H1 (cell line): ENCODE data around the gene RPRM. TPM values are rescaled to one million over a fixed set of nuclear protein-coding genes. Genes with fewer than 3 reads are reported as not detected.

ENCODE experiments used
- CTCF ChIA-PET: fragments of 300-600 bp; sonication (Branson Sonifier 250); formaldehyde crosslinking; loops from one replicate; lab custom pipeline; 2021; ENCODE audit not compliant: partially characterized antibody; lab: Charles Lee
- POLR2A ChIA-PET: fragments of 300-600 bp; sonication (Branson Sonifier 250); formaldehyde crosslinking; loops from one replicate; lab custom pipeline; 2021; ENCODE audit warnings: inconsistent platforms; ENCODE audit not compliant: partially characterized antibody; lab: Charles Lee
- DNase-seq, 2 experiments: peaks; one replicate each; pipeline versions ENCODE4 v3.0.0 to v3.0.0-alpha.2; 2010 to 2022; ENCODE audit warnings: low spot score in 2 of 2, low read depth in 1 of 2, mixed read lengths in 1 of 2
- FAIRE-seq: peaks from 2 replicates; lab custom pipeline; 2011; peaks lifted over from hg19 to GRCh38; lab: Jason Lieb, UNC
- H2AFZ ChIP-seq: 2 replicates; pipeline ENCODE4 v1.8.1; 2012; ENCODE audit warnings: low read length, inconsistent platforms
- H2AK5ac ChIP-seq: 2 replicates; pipeline ENCODE4 v1.6.1; 2013; ENCODE audit warnings: low read depth, low read length
- H2BK120ac ChIP-seq: replicated peaks from 2 replicates; pipeline ENCODE3; 2013; ENCODE audit warnings: low read depth, low read length, inconsistent platforms
- H2BK12ac ChIP-seq: 2 replicates; pipeline ENCODE4 v1.6.1; 2013; ENCODE audit warnings: low read depth, low read length
- H2BK15ac ChIP-seq: 2 replicates; pipeline ENCODE4 v1.6.1; 2013; ENCODE audit warnings: low read length
- H2BK20ac ChIP-seq: 2 replicates; pipeline ENCODE4 v1.6.1; 2013; ENCODE audit warnings: low read length
- H2BK5ac ChIP-seq: 2 replicates; pipeline ENCODE4 v1.6.1; 2013; ENCODE audit warnings: low read depth, low read length
- H3K14ac ChIP-seq: 2 replicates; pipeline ENCODE4 v1.6.1; 2013; ENCODE audit warnings: inconsistent platforms; ENCODE audit not compliant: insufficient read length
- H3K18ac ChIP-seq: 2 replicates; pipeline ENCODE4 v1.6.1; 2013; ENCODE audit warnings: low read length; ENCODE audit errors: extremely low read depth
- H3K23ac ChIP-seq: 2 replicates; pipeline ENCODE4 v1.6.1; 2013; ENCODE audit warnings: inconsistent platforms; ENCODE audit not compliant: insufficient read length
- H3K23me2 ChIP-seq: 2 replicates; pipeline ENCODE4 v1.6.1; 2013; ENCODE audit warnings: low read depth, low read length
- H3K27ac ChIP-seq: 2 replicates; pipeline ENCODE4 v1.6.1; 2011; ENCODE audit warnings: low read depth, low read length, inconsistent platforms
- H3K27me3 ChIP-seq, 4 experiments: replicated peaks in 1 of 4; 1 replicate in 1 of 4; 2 replicates in 3 of 4; pipeline versions ENCODE4 v1.6.1 to v1.8.1; 2011 to 2013; ENCODE audit warnings: low read length in 3 of 4, mild to moderate bottlenecking in 3 of 4, inconsistent platforms in 2 of 4, mixed read lengths in 2 of 4, moderate library complexity in 1 of 4; ENCODE audit not compliant: control insufficient read depth in 3 of 4, insufficient read depth in 3 of 4; ENCODE audit errors: extremely low read depth in 1 of 4
- H3K36me3 ChIP-seq, 4 experiments: 2 replicates each; pipeline versions ENCODE4 v1.6.1 to v1.8.1; 2011 to 2013; ENCODE audit warnings: mild to moderate bottlenecking in 4 of 4, low read length in 3 of 4, moderate library complexity in 2 of 4, control low read depth in 1 of 4, inconsistent platforms in 1 of 4; ENCODE audit not compliant: insufficient read depth in 4 of 4, control insufficient read depth in 2 of 4
- H3K4ac ChIP-seq: replicated peaks from 2 replicates; pipeline ENCODE3; 2013; ENCODE audit warnings: low read length, low read depth, mixed read lengths, inconsistent platforms; ENCODE audit not compliant: insufficient read length
- H3K4me1 ChIP-seq, 4 experiments: replicated peaks in 1 of 4; 1 replicate in 1 of 4; 2 replicates in 3 of 4; pipeline versions ENCODE4 v1.6.1 to v1.8.1; 2011 to 2013; ENCODE audit warnings: low read length in 3 of 4, inconsistent platforms in 2 of 4, mixed read lengths in 1 of 4; ENCODE audit not compliant: insufficient read depth in 4 of 4, control insufficient read depth in 3 of 4
- H3K4me2 ChIP-seq, 2 experiments: 2 replicates each; pipeline versions ENCODE4 v1.6.1 to v1.8.1; 2011 to 2013; ENCODE audit warnings: low read depth in 2 of 2, low read length in 2 of 2, control low read depth in 1 of 2, inconsistent platforms in 1 of 2, mild to moderate bottlenecking in 1 of 2; ENCODE audit not compliant: insufficient read depth in 1 of 2
- H3K4me3 ChIP-seq, 4 experiments: fragments of 200-600, 300-600 bp in 1 of 4; sonication (generic), shearing (Covaris generic), sonication (Bioruptor Twin) in 1 of 4; 2 replicates each; pipeline versions ENCODE4 v1.5.1 to v1.8.1; 2011 to 2016; ENCODE audit warnings: low read length in 4 of 4, low read depth in 3 of 4, control low read depth in 2 of 4, inconsistent platforms in 2 of 4, mild to moderate bottlenecking in 2 of 4, mixed read lengths in 1 of 4, moderate library complexity in 1 of 4; ENCODE audit not compliant: insufficient read depth in 2 of 4; ENCODE audit errors: extremely low read depth in 1 of 4
- H3K56ac ChIP-seq: replicated peaks from 2 replicates; pipeline ENCODE3; 2013; ENCODE audit warnings: low read depth, mild to moderate bottlenecking, mixed read lengths, low read length, inconsistent platforms; ENCODE audit not compliant: insufficient read length
- H3K79me1 ChIP-seq: 2 replicates; pipeline ENCODE4 v1.6.1; 2013; ENCODE audit warnings: low read depth, low read length, control low read depth
- H3K79me2 ChIP-seq, 2 experiments: 2 replicates each; pipeline versions ENCODE4 v1.6.1 to v1.8.1; 2012 to 2013; ENCODE audit warnings: low read length in 2 of 2, mild to moderate bottlenecking in 2 of 2, inconsistent platforms in 1 of 2; ENCODE audit not compliant: insufficient read depth in 2 of 2, control insufficient read depth in 1 of 2
- H3K9ac ChIP-seq, 4 experiments: replicated peaks in 1 of 4; 1 replicate in 1 of 4; 2 replicates in 3 of 4; pipeline versions ENCODE4 v1.6.1 to v1.8.1; 2011 to 2013; ENCODE audit warnings: low read depth in 3 of 4, low read length in 3 of 4, control low read depth in 2 of 4, mild to moderate bottlenecking in 2 of 4, moderate library complexity in 2 of 4, inconsistent platforms in 1 of 4; ENCODE audit errors: extremely low read depth in 1 of 4
- H3K9me3 ChIP-seq, 2 experiments: 2 replicates each; pipeline versions ENCODE4 v1.6.1 to v1.8.1; 2012 to 2013; ENCODE audit warnings: mild to moderate bottlenecking in 2 of 2, moderate library complexity in 2 of 2, control low read depth in 1 of 2, inconsistent platforms in 1 of 2, low read depth in 1 of 2, low read length in 1 of 2, mixed read lengths in 1 of 2; ENCODE audit not compliant: insufficient read depth in 2 of 2
- H4K20me1 ChIP-seq, 2 experiments: replicated peaks in 1 of 2; 2 replicates each; pipeline versions ENCODE3 to v1.8.1; 2011 to 2013; ENCODE audit warnings: inconsistent platforms in 2 of 2, low read length in 2 of 2, mild to moderate bottlenecking in 1 of 2; ENCODE audit not compliant: insufficient read depth in 2 of 2, control insufficient read depth in 1 of 2
- H4K5ac ChIP-seq: 2 replicates; pipeline ENCODE4 v1.6.1; 2013; ENCODE audit warnings: low read length, low read depth, mixed read lengths, inconsistent platforms; ENCODE audit not compliant: insufficient read length
- H4K8ac ChIP-seq: 2 replicates; pipeline ENCODE4 v1.8.0; 2013; ENCODE audit warnings: mild to moderate bottlenecking, moderate library complexity, low read length, inconsistent platforms; ENCODE audit not compliant: insufficient read depth; ENCODE audit errors: extremely low read depth
- H4K91ac ChIP-seq: replicated peaks from 2 replicates; pipeline ENCODE3; 2013; ENCODE audit warnings: low read length, mixed read lengths, inconsistent platforms; ENCODE audit not compliant: insufficient read length
- CBX5 ChIP-seq: fragments of 300-800, 300-1000 bp; sonication (generic); IDR thresholded peaks from 2 replicates; pipeline ENCODE4 v1.7.1; 2016; ENCODE audit warnings: antibody characterized with exemption, low read length, low read depth
- CTBP2 ChIP-seq: IDR thresholded peaks from 2 replicates; pipeline ENCODE4 v1.7.0; 2011; ENCODE audit warnings: borderline replicate concordance, mild to moderate bottlenecking, moderate library complexity, mixed read lengths, low read length; ENCODE audit not compliant: insufficient read depth, insufficient read length
- EGR1 ChIP-seq: IDR thresholded peaks from 2 replicates; pipeline ENCODE4 v1.6.1; 2011; ENCODE audit warnings: low read depth, low read length, borderline replicate concordance
- FOSL1 ChIP-seq: IDR thresholded peaks from 2 replicates; pipeline ENCODE4 v1.6.1; 2011; ENCODE audit warnings: mild to moderate bottlenecking, low read depth, low read length, moderate library complexity; ENCODE audit not compliant: insufficient read depth
- JUN ChIP-seq: IDR thresholded peaks from 2 replicates; pipeline ENCODE4 v1.6.1; 2011; ENCODE audit warnings: low read depth, mild to moderate bottlenecking, improper control_type of control experiment, low read length
- MAX ChIP-seq: IDR thresholded peaks from 2 replicates; pipeline ENCODE4 v1.6.1; 2012; ENCODE audit warnings: inconsistent platforms
- NANOG ChIP-seq: IDR thresholded peaks from 2 replicates; pipeline ENCODE4 v1.6.1; 2011; ENCODE audit warnings: low read length, low read depth, mild to moderate bottlenecking, inconsistent platforms; ENCODE audit not compliant: insufficient read depth, poor library complexity, severe bottlenecking
- POLR2AphosphoS5 ChIP-seq: IDR thresholded peaks from 2 replicates; pipeline ENCODE4 v1.6.1; 2011; ENCODE audit warnings: low read depth, low read length
- SIX5 ChIP-seq: IDR thresholded peaks from 2 replicates; pipeline ENCODE4 v1.6.1; 2011; ENCODE audit warnings: mild to moderate bottlenecking, low read depth, low read length
- USF2 ChIP-seq: IDR thresholded peaks from 2 replicates; pipeline ENCODE4 v1.6.1; 2011; ENCODE audit warnings: low read length, improper control_type of control experiment
- YY1 ChIP-seq: IDR thresholded peaks from 2 replicates; pipeline ENCODE4 v1.6.1; 2011; ENCODE audit warnings: low read depth, mild to moderate bottlenecking, low read length
- ZNF274 ChIP-seq: IDR thresholded peaks from 2 replicates; pipeline ENCODE4 v1.7.0; 2012; ENCODE audit warnings: low read length, borderline replicate concordance; ENCODE audit errors: extremely low read depth
- WGBS, 2 experiments: shearing (Covaris generic) in 1 of 2; methylation state at CpG; one replicate each; pipeline versions ENCODE4 v1.1.6 to v1.1.7; 2013 to 2015; ENCODE audit warnings: low lambda C conversion rate in 2 of 2, mixed read lengths in 2 of 2, inconsistent platforms in 1 of 2, low coverage in 1 of 2, missing lambda C conversion rate in 1 of 2; ENCODE audit not compliant: insufficient replicate concordance in 2 of 2, insufficient coverage in 1 of 2, insufficient read length in 1 of 2; ENCODE audit errors: extremely low coverage in 1 of 2, missing lambda C conversion rate in 1 of 2; 5-methylcytosine and 5-hydroxymethylcytosine counted together
- polyA plus RNA-seq, 7 experiments: library from polyadenylated mRNA; depleted of rRNA in 3 of 7; stranded (reverse) in 5 of 7; unstranded in 2 of 7; fragments of >200 nt in 5 of 7; fragments of 200-250 nt in 2 of 7; gene quantifications; 1 replicate in 5 of 7; 2 replicates in 1 of 7; 4 replicates in 1 of 7; pipeline versions ENCODE4 v1.2.1 to v1.2.3, GENCODE V29; 2011 to 2013; ENCODE audit warnings: missing spikeins in 2 of 7, mixed read lengths in 2 of 7
- total RNA-seq: library from RNA; stranded (reverse); fragmentation: NEBNext Ultra II Directional; extraction: Animal tissue kit (Norgen Biotek cat#: 25700); gene quantifications from 2 replicates; pipeline ENCODE4 v1.2.1, GENCODE V29; 2021

Gene RPRM
- total and polyA plus RNA-seq, 2 of the 8 experiments (the other 6 are each of a cell fraction or from before 2014, with no cell fraction given), result 11.0 to 16.3 TPM

DNA sequence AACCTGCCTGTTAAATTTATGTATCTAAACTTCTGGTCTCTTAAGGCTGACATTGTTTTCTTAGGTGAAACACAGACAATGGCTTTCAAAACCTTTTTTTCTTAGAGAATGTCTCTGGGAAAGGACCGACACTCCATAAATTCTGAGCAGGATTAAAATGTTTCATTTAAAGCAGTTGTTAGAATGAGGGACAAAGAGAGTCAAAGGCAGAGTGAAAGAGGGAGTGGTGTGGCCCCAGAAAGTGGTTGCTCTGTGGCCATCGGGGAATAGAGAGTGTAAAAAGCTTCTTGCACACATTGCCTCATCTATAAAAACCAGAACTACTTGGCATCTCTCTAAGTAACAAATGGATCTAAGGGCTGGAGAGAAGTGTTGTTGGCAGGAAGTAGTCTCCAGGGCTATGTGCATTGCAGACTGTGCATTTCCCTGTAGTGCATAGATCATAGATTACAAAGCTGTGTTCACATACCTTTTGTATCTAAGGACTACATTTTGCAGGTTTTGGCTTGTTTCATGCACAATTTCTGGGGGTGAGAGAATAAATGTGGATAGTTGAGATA, 3.6 kb downstream of the RPRM start:
- no peaks in the 10 kb centered on the region for H3K9me3 ChIP-seq
- 95% methylated on average over 2 of the region's 2 CpGs; no CpG with 5 or more reads in 1 of the 2 experiments for WGBS, 2 experiments
- H3K23ac ChIP-seq, result no peak overlapping the region
- H3K4ac ChIP-seq, result no peak overlapping the region
- no peak overlapping the region for H2BK20ac ChIP-seq
- FAIRE-seq (no peak), DNase-seq (no peak)
- H3K79me1 ChIP-seq, result no peaks in the 10 kb centered on the region
- H3K9ac ChIP-seq, result no peak overlapping the region
- no peak overlapping the region for H4K8ac ChIP-seq
- ChIA-PET POLR2A (no interaction called here), CTCF (interaction anchor here (1.4 kb wide), 1 partner anchor 125 kb away, joined by 5 read pairs; no protein-coding TSS in a partner anchor)
- H2AK5ac ChIP-seq, result no peak overlapping the region; the same call in 1 of the 2 replicates
- H2BK12ac ChIP-seq, result no peak overlapping the region
- H3K4me2 ChIP-seq, result peak overlapping the region in 1 of 2 experiments; percentile 93; a peak in 2 of 4 replicates
- H2AFZ ChIP-seq, result no peak overlapping the region
- H3K27me3 ChIP-seq, result peaks cover 0 to 10% (median 6%) of the 10 kb centered on the region in 4 experiments; a peak in 4 of 7 replicates
- H3K56ac ChIP-seq, result no peak overlapping the region
- H3K36me3 ChIP-seq, result no peaks in the 10 kb centered on the region
- H3K27ac ChIP-seq, result no peak overlapping the region
- H4K5ac ChIP-seq, result no peak overlapping the region
- H2BK15ac ChIP-seq, result no peak overlapping the region
- no peak overlapping the region for H3K18ac ChIP-seq
- peaks cover 22% of the 10 kb centered on the region for H3K23me2 ChIP-seq
- peaks cover 0 to 2% of the 10 kb centered on the region in 2 experiments for H4K20me1 ChIP-seq
- no peak overlapping the region for H3K4me3 ChIP-seq
- no peak overlapping the region for H2BK5ac ChIP-seq
- no peak overlapping the region for H2BK120ac ChIP-seq
- no peak overlapping the region for H4K91ac ChIP-seq
- no peak overlapping the region for H3K14ac ChIP-seq
- no peaks in the 10 kb centered on the region; a peak in 1 of 4 replicates for H3K79me2 ChIP-seq
- peaks cover 7 to 13% (median 11%) of the 10 kb centered on the region in 4 experiments for H3K4me1 ChIP-seq
- TF ChIP-seq JUN, result no peak
- TF ChIP-seq FOSL1, result no peak
- no peak for TF ChIP-seq SIX5
- TF ChIP-seq CBX5, result no peak
- no peak for TF ChIP-seq EGR1
- no peak for TF ChIP-seq NANOG
- TF ChIP-seq POLR2AphosphoS5, result no peak
- no peak for TF ChIP-seq MAX
- TF ChIP-seq ZNF274, result no peak
- no peak for TF ChIP-seq CTBP2
- TF ChIP-seq YY1, result no peak
- TF ChIP-seq USF2, result no peak
